Pulmonary artery endothelial cell (primary cell): ENCODE results near the gene H1-8. TPM values are rescaled to one million over a fixed set of nuclear protein-coding genes. Genes with fewer than 3 reads are reported as not detected.
"Not testable (repeated sequence)": the region's sequence is repeated elsewhere in the genome, so short reads cannot be mapped to it uniquely, and the experiment has no call there.

ENCODE experiments used
- DNase-seq: peaks from one replicate; pipeline ENCODE4 v3.0.0-alpha.2; 2011; ENCODE audit warnings: low read depth, low spot score
- total RNA-seq: library from RNA; depleted of rRNA; stranded (reverse); fragments of >200 nt; gene quantifications from 2 replicates; pipeline ENCODE4 v1.2.3, GENCODE V29; 2014

H1-8 gene
- total RNA-seq, 1 donor from 2014 or later, result not detected

- DNase-seq, result not testable (repeated sequence)
These were observed 27.7 kb upstream of the H1-8 start for GRCh38 chr3:129515108-129515820.

- DNase-seq, result not testable (repeated sequence)
These were observed 27.0 kb upstream of the H1-8 start for GRCh38 chr3:129515821-129516432.

- no peak for DNase-seq
These were observed 25.5 kb upstream of the H1-8 start for GRCh38 chr3:129517516-129517915.

GRCh38 chr3:129518038-129518561 lies 24.9 kb upstream of the H1-8 start:
- no peak for DNase-seq

GRCh38 chr3:129518581-129518980 lies 24.4 kb upstream of the H1-8 start:
- no peak for DNase-seq

- DNase-seq, result no peak
These were observed 23.5 kb upstream of the H1-8 start for GRCh38 chr3:129519449-129519848.

GRCh38 chr3:129519896-129520715 lies 22.9 kb upstream of the H1-8 start:
- no peak for DNase-seq

GRCh38 chr3:129520960-129521359 lies 22.0 kb upstream of the H1-8 start:
- DNase-seq, result no peak

GRCh38 chr3:129521611-129522010 lies 21.4 kb upstream of the H1-8 start:
- no peak for DNase-seq

- no peak for DNase-seq
These were observed 20.0 kb upstream of the H1-8 start for GRCh38 chr3:129522953-129523352.

GRCh38 chr3:129524081-129524480 lies 18.9 kb upstream of the H1-8 start:
- DNase-seq, result no peak

GRCh38 chr3:129525341-129525968 lies 17.5 kb upstream of the H1-8 start:
- no peak for DNase-seq

- no peak for DNase-seq
These were observed 16.7 kb upstream of the H1-8 start for GRCh38 chr3:129526121-129526900.

- no peak for DNase-seq
These were observed 15.7 kb upstream of the H1-8 start for GRCh38 chr3:129527262-129527661.

GRCh38 chr3:129528589-129529100 lies 14.3 kb upstream of the H1-8 start, which contains the start of gene RHO:
TSS of gene RHO (plus strand) at chr3:129528639. CDS start at chr3:129528734, 95 bp downstream.
- no peak for DNase-seq

GRCh38 chr3:129529436-129530210 lies 13.4 kb upstream of the H1-8 start:
- DNase-seq, result no peak

- DNase-seq, result no peak
These were observed 12.7 kb upstream of the H1-8 start for GRCh38 chr3:129530251-129530791.

GRCh38 chr3:129530821-129531220 lies 12.2 kb upstream of the H1-8 start:
- DNase-seq, result no peak

- DNase-seq, result no peak
These were observed 11.3 kb upstream of the H1-8 start for GRCh38 chr3:129531699-129532098.
